GM21515 (cell line): Measurements from ENCODE around the gene ATF6.

ENCODE experiments used
- ATAC-seq: cut with Tn5 transposase; IDR thresholded peaks from one replicate; pipeline ENCODE4 v1.9.1; 2021; ENCODE audit not compliant: unreplicated experiment

The ATF6 gene

GRCh38 chr1:161956930-161957329 lies 190.8 kb downstream of the ATF6 start:
- ATAC-seq = no peak

GRCh38 chr1:161958425-161958824 lies 192.3 kb downstream of the ATF6 start:
- no peak for ATAC-seq

- peak; percentile 80 for ATAC-seq
Observed at GRCh38 chr1:161962091-161962887, 196.2 kb downstream of the ATF6 start.

GRCh38 chr1:161966067-161966466 lies 199.9 kb downstream of the ATF6 start:
- no peak for ATAC-seq

- no peak for ATAC-seq
Observed at GRCh38 chr1:161970036-161970435, 203.9 kb downstream of the ATF6 start.

- no peak for ATAC-seq
Observed at GRCh38 chr1:161970633-161971032, 204.5 kb downstream of the ATF6 start.

- no peak for ATAC-seq
Observed at GRCh38 chr1:161972828-161973227, 206.7 kb downstream of the ATF6 start.

GRCh38 chr1:161973924-161974845 lies 208.1 kb downstream of the ATF6 start:
- no peak for ATAC-seq

- no peak for ATAC-seq
Observed at GRCh38 chr1:161978011-161978790, 212.1 kb downstream of the ATF6 start.

- no peak for ATAC-seq
Observed at GRCh38 chr1:161981126-161981525, 215.0 kb downstream of the ATF6 start.

- ATAC-seq = no peak
Observed at GRCh38 chr1:161981735-161982506, 215.8 kb downstream of the ATF6 start.

- no peak for ATAC-seq
Observed at GRCh38 chr1:161982507-161982895, 216.4 kb downstream of the ATF6 start.

- no peak for ATAC-seq
Observed at GRCh38 chr1:161982917-161983316, 216.8 kb downstream of the ATF6 start.

- no peak for ATAC-seq
Observed at GRCh38 chr1:161983725-161984124, 217.6 kb downstream of the ATF6 start.

- no peak for ATAC-seq
Observed at GRCh38 chr1:161985301-161985822, 219.2 kb downstream of the ATF6 start.

GRCh38 chr1:161986328-161986727 lies 220.2 kb downstream of the ATF6 start:
- no peak for ATAC-seq

- no peak for ATAC-seq
Observed at GRCh38 chr1:161987303-161987702, 221.2 kb downstream of the ATF6 start.

- no peak for ATAC-seq
Observed at GRCh38 chr1:161987872-161988271, 221.8 kb downstream of the ATF6 start.

GRCh38 chr1:161988413-161988812 lies 222.3 kb downstream of the ATF6 start:
- no peak for ATAC-seq

GRCh38 chr1:161989108-161989507 lies 223.0 kb downstream of the ATF6 start:
- ATAC-seq = no peak
